Fibroblast of upper back skin (primary cell): ENCODE measurements around the gene NEIL1.

ENCODE experiments used
- DNase-seq: peaks from one replicate; pipeline ENCODE4 v3.0.0-alpha.2; 2013

NEIL1 gene

GRCh38 chr15:75397494-75397893 lies 50.7 kb downstream of the NEIL1 start:
- peak; percentile 32 for DNase-seq

- DNase-seq: no peak
Observed at GRCh38 chr15:75403892-75404291, 57.1 kb downstream of the NEIL1 start.
